Measurements from ENCODE around the gene BBS10. TPM values are rescaled to one million over a fixed set of nuclear protein-coding genes. Genes with fewer than 3 reads are reported as not detected.

BBS10 gene
- total and polyA plus RNA-seq, 9 of the 15 experiments (the other 6 are each of a cell fraction or from before 2014, with no cell fraction given) = 2.3 to 14.9 (median 5.9) TPM

DNA sequence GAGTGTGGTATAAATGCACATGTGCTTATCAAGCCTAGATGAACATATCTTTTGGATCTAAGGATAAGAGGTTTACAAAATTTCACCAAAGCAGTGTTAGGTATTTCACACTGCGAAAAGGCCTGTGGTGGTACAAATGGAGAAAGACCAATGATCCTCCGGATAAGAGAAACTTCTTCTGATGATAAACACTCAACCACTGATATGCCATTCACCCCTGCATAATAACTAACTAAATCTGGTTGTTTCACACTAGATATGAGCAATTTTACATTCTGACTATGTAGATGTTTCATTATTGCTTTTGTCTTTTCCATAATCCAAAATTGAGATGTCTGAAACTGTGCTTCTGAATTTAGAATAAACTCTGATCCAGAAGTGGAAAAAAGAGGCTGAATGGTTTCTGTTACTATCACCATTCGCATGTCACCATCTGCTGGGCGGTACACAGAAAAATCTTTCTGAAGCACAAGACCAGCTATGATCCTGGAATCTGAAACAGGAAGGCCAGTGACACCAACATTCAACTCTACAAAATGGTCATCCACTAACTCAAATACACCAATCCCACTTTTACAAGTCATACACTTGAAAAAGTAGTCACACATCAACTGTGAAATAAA lies 1.3 kb downstream of the BBS10 start (continued):
- TF ChIP-seq, protein P1, sequence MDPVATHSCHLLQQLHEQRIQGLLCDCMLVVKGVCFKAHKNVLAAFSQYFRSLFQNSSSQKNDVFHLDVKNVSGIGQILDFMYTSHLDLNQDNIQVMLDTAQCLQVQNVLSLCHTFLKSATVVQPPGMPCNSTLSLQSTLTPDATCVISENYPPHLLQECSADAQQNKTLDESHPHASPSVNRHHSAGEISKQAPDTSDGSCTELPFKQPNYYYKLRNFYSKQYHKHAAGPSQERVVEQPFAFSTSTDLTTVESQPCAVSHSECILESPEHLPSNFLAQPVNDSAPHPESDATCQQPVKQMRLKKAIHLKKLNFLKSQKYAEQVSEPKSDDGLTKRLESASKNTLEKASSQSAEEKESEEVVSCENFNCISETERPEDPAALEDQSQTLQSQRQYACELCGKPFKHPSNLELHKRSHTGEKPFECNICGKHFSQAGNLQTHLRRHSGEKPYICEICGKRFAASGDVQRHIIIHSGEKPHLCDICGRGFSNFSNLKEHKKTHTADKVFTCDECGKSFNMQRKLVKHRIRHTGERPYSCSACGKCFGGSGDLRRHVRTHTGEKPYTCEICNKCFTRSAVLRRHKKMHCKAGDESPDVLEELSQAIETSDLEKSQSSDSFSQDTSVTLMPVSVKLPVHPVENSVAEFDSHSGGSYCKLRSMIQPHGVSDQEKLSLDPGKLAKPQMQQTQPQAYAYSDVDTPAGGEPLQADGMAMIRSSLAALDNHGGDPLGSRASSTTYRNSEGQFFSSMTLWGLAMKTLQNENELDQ (CRISPR knock-in tag; IDR thresholded peaks at IDR 0.05; ENCODE audit: borderline replicate concordance) = no peak
- TF ChIP-seq ZNF165 (CRISPR knock-in tag; IDR thresholded peaks at IDR 0.05; ENCODE audit: borderline replicate concordance) (no peak), NBN (IDR thresholded peaks at IDR 0.05; ENCODE audit: low read depth) (no peak), ZNF384 (IDR thresholded peaks at IDR 0.05; ENCODE audit: low read depth, low read length) (0 out of 2 replicates have a peak, but pooled peaks have one; percentile 4), ZNF57 (CRISPR knock-in tag; IDR thresholded peaks at IDR 0.05) (no peak), SMAD2 (IDR thresholded peaks at IDR 0.05; ENCODE audit: low read depth, low read length) (no peak), MYNN (IDR thresholded peaks at IDR 0.05) (no peak), MYNN (CRISPR knock-in tag; IDR thresholded peaks at IDR 0.05) (no peak), FOSL1 (tag; conservative IDR thresholded peaks at IDR 0.05) (0 out of 2 replicates have a peak, but pooled peaks have one; percentile 29), CEBPB (tag; IDR thresholded peaks at IDR 0.05) (no peak)
- TF ChIP-seq, protein P2, sequence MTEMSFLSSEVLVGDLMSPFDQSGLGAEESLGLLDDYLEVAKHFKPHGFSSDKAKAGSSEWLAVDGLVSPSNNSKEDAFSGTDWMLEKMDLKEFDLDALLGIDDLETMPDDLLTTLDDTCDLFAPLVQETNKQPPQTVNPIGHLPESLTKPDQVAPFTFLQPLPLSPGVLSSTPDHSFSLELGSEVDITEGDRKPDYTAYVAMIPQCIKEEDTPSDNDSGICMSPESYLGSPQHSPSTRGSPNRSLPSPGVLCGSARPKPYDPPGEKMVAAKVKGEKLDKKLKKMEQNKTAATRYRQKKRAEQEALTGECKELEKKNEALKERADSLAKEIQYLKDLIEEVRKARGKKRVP (CRISPR knock-in tag; IDR thresholded peaks at IDR 0.05) = no peak
- TF ChIP-seq, protein P3, sequence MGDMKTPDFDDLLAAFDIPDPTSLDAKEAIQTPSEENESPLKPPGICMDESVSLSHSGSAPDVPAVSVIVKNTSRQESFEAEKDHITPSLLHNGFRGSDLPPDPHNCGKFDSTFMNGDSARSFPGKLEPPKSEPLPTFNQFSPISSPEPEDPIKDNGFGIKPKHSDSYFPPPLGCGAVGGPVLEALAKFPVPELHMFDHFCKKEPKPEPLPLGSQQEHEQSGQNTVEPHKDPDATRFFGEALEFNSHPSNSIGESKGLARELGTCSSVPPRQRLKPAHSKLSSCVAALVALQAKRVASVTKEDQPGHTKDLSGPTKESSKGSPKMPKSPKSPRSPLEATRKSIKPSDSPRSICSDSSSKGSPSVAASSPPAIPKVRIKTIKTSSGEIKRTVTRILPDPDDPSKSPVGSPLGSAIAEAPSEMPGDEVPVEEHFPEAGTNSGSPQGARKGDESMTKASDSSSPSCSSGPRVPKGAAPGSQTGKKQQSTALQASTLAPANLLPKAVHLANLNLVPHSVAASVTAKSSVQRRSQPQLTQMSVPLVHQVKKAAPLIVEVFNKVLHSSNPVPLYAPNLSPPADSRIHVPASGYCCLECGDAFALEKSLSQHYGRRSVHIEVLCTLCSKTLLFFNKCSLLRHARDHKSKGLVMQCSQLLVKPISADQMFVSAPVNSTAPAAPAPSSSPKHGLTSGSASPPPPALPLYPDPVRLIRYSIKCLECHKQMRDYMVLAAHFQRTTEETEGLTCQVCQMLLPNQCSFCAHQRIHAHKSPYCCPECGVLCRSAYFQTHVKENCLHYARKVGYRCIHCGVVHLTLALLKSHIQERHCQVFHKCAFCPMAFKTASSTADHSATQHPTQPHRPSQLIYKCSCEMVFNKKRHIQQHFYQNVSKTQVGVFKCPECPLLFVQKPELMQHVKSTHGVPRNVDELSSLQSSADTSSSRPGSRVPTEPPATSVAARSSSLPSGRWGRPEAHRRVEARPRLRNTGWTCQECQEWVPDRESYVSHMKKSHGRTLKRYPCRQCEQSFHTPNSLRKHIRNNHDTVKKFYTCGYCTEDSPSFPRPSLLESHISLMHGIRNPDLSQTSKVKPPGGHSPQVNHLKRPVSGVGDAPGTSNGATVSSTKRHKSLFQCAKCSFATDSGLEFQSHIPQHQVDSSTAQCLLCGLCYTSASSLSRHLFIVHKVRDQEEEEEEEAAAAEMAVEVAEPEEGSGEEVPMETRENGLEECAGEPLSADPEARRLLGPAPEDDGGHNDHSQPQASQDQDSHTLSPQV (IDR thresholded peaks at IDR 0.05) = no peak
- TF ChIP-seq, protein P4, sequence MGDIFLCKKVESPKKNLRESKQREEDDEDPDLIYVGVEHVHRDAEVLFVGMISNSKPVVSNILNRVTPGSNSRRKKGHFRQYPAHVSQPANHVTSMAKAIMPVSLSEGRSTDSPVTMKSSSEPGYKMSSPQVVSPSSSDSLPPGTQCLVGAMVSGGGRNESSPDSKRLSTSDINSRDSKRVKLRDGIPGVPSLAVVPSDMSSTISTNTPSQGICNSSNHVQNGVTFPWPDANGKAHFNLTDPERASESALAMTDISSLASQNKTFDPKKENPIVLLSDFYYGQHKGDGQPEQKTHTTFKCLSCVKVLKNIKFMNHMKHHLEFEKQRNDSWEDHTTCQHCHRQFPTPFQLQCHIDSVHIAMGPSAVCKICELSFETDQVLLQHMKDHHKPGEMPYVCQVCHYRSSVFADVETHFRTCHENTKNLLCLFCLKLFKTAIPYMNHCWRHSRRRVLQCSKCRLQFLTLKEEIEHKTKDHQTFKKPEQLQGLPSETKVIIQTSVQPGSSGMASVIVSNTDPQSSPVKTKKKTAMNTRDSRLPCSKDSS (IDR thresholded peaks at IDR 0.05; ENCODE audit: low read depth, partially characterized antibody) = no peak
